Activated T-cell treated with anti-CD3 and anti-CD28 coated beads for 48 hours (primary cell): ENCODE measurements around the gene OCRL.

Experiments used
- DNase-seq: peaks from one replicate; pipeline ENCODE4 v3.0.0-alpha.2; 2020; ENCODE audit warnings: low read depth

The OCRL gene

GRCh38 chrX:129585691-129586090 lies 45.6 kb downstream of the OCRL start:
- DNase-seq: no peak

GRCh38 chrX:129586446-129586845 lies 46.4 kb downstream of the OCRL start:
- DNase-seq: no peak

GRCh38 chrX:129590596-129590995 lies 50.5 kb downstream of the OCRL start:
- no peak for DNase-seq

GRCh38 chrX:129593137-129593536 lies 53.1 kb downstream of the OCRL start:
- DNase-seq: no peak

GRCh38 chrX:129594781-129595180 lies 54.7 kb downstream of the OCRL start:
- DNase-seq: no peak

GRCh38 chrX:129596077-129596476 lies 56.0 kb downstream of the OCRL start:
- no peak for DNase-seq

- no peak for DNase-seq
Observed at GRCh38 chrX:129597905-129598304, 57.8 kb downstream of the OCRL start.

GRCh38 chrX:129599499-129599898 lies 59.4 kb downstream of the OCRL start:
- no peak for DNase-seq

GRCh38 chrX:129599996-129600395 lies 59.9 kb downstream of the OCRL start:
- no peak for DNase-seq

GRCh38 chrX:129600981-129601424 lies 60.9 kb downstream of the OCRL start:
- DNase-seq: no peak

GRCh38 chrX:129606918-129607317 lies 66.9 kb downstream of the OCRL start:
- DNase-seq: peak; percentile 21

- no peak for DNase-seq
Observed at GRCh38 chrX:129608496-129608895, 68.4 kb downstream of the OCRL start.

GRCh38 chrX:129609395-129609794 lies 69.3 kb downstream of the OCRL start:
- no peak for DNase-seq

GRCh38 chrX:129612396-129612795 lies 72.3 kb downstream of the OCRL start:
- DNase-seq: no peak

- DNase-seq: no peak
Observed at GRCh38 chrX:129613596-129613995, 73.5 kb downstream of the OCRL start.

- DNase-seq: no peak
Observed at GRCh38 chrX:129614481-129615255, 74.6 kb downstream of the OCRL start.

GRCh38 chrX:129617420-129617819 lies 77.4 kb downstream of the OCRL start:
- no peak for DNase-seq

GRCh38 chrX:129618997-129619396 lies 78.9 kb downstream of the OCRL start:
- no peak for DNase-seq

GRCh38 chrX:129622757-129623301 lies 82.8 kb downstream of the OCRL start:
- DNase-seq: no peak

GRCh38 chrX:129626026-129626425 lies 86.0 kb downstream of the OCRL start:
- DNase-seq: no peak

GRCh38 chrX:129629837-129630236 lies 89.8 kb downstream of the OCRL start:
- DNase-seq: no peak

GRCh38 chrX:129631849-129632248 lies 91.8 kb downstream of the OCRL start:
- DNase-seq: no peak

GRCh38 chrX:129632443-129632842 lies 92.4 kb downstream of the OCRL start:
- DNase-seq: no peak

- DNase-seq: no peak
Observed at GRCh38 chrX:129634541-129634940, 94.5 kb downstream of the OCRL start.
